HG03558 (cell line): Measurements from ENCODE around the gene DNASE1L3.
"Not testable (repeated sequence)": the region's sequence is repeated elsewhere in the genome, so short reads cannot be mapped to it uniquely, and the experiment has no call there.

Experiments
- ATAC-seq: cut with Tn5 transposase; IDR thresholded peaks from one replicate; pipeline ENCODE4 v1.9.1; 2021; ENCODE audit warnings: moderate number of reproducible peaks; ENCODE audit not compliant: unreplicated experiment; ENCODE audit errors: extremely low read depth

DNASE1L3 gene

DNA sequence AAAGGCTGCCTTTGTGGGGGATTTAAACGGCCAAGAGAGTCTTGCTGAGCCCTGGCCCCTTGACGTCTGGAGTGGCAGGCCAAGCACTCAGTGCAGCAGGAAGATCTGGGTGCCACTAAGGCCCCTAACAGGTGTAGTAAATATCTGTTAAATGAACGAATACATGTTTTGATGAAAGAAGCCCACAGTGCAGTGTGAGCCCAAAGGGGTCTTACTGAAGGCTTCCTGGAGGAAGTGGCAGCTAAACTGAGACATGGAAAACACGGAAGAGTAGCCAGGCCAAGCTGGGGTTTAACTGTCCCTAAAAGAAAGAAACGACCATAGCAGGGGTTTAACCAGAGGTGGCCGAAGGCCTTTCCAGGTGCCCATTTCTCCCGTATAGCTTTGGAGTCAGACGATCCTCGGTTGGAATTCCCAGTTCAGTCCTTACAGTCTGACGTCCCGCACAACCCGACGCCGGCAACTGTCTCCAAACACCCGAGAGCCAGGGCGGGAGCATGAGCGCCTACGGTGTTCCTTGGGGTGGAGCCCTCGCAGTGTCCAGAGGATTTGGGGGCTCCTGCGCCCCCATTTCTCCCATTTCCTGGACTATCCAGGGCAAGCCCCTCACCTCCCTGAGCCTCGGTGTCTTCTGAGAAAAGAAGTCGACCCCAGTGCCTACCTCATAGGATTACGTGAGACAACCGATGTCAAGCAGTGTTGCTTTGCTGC, 25.9 kb upstream of the DNASE1L3 start:
- ATAC-seq, result no peak

DNA sequence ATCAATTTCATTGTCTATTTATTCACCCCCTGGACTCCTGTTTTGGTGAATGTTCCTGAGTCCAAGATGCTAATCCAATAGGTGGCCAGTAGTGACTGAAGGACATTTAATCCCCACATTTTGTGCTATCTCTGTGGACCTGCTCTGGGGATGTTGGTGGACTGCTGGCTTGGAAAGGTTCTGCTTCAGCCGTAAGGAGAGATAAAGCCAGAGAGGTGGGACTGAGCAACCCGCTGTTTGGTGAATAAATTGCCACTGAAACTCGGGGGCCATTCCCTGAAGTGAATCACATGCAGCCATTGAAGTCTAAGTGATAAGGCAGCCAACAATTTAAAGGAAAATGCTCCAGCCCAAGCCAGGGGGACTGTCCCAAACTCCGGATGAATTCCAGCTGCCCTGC, 25.2 kb upstream of the DNASE1L3 start:
- no peak for ATAC-seq

DNA sequence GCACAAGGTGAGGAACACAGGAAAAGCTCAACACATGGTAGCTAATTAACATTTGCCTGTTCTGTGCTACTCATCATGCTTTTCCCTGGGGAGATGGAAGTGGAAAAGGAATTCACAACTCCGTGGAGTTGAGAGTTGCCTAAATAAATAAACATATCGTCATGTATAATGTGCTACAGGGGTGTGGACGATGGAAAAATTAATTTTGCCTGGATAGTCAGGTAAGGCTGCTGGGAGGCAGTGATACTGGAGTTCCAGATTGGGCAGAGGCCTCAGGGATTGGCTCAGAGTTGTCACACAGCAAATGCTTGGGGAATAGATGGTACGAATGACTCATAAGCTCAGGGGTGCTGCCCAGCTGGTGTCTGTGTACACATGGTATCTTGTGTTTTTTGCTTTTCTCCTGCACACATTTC, 23.8 kb upstream of the DNASE1L3 start:
- no peak for ATAC-seq

DNA sequence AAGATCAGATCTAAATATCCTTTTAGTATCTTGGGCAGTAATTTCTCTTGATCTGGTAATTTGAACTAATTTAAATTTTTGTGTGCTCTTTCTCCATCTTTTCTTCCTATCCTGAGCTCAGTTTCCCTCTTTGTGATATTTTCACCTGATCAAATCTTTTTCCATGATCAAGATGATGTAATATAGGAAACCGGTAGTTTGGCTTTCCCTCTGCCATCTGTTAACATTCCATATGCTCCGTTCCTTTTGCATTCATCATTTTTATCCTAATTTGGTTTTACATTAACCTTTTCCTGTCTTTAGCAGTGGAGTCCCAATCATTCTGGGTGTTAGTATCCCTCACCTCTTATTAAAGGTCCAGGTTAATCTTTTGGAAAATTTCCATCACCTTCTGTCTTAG, 20.9 kb upstream of the DNASE1L3 start:
- ATAC-seq, result no peak

DNA sequence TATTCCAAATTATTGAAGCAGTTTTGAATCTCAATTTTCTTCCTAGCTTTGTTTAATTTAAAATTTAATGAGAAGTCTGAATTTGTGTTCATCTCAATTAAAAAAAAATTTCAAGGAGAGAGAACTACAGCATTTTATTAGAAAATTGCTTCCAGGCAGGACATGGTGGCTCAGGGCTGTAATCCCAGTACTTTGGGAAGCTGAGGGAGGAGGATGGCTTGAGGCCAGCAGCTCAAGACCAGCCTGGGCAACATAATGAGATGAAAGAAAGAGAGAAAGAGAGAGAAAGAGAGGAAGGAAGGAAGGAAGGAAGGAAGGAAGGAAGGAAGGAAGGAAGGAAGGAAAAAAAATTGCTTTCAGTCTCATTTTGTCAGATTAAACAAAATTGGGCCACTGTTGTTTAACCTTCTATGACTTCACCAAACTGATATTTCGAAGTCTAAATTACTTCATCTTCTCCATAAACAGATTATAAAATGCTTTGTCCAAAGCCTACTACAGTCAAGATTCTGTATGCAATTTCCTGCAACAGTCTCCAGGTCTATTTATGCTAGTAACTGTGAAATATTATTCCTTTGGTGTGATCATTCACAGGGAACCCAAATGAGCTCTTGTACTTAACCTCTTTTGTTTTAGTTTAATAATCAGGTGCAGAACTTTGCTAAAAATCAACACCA, 20.2 kb upstream of the DNASE1L3 start:
- no peak for ATAC-seq

DNA sequence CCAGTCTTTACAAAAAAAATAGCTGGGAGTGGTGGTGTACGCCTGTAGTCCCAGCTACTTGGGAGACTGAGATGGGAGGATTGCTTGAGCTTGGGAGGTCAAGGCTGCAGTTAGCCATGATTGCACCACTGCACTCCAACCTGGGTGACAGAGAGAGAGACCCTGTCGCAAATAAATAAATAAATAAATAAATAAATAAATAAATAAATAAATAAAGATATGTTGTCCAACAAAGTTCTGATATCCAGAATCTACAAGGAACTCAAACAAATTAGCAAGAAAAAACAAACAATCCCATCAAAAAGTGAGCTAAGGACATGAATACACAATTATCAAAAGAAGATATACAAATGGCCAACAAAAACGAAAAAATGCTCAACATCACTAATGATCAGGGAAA, 17.2 kb upstream of the DNASE1L3 start:
- not testable (repeated sequence) for ATAC-seq

DNA sequence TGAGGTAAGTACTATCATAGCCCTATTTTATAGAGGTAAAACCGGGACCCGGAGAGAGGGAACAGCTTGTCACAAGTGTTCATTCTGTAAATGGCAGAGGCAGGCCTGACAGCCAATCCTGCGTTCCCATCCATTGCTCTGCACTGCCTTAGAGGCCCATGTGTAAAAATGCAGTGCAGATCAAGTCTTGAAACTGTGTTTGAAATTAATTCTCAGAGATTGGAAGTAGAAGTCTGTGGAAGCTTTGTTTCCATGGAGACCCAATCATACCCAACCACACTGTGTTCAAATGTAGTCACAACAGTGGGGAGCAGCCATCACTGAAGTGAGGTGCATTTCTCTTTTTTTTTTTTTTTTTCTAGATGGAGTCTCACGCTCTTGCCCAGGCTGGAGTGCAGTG, 13.1 kb upstream of the DNASE1L3 start:
- ATAC-seq, result no peak

DNA sequence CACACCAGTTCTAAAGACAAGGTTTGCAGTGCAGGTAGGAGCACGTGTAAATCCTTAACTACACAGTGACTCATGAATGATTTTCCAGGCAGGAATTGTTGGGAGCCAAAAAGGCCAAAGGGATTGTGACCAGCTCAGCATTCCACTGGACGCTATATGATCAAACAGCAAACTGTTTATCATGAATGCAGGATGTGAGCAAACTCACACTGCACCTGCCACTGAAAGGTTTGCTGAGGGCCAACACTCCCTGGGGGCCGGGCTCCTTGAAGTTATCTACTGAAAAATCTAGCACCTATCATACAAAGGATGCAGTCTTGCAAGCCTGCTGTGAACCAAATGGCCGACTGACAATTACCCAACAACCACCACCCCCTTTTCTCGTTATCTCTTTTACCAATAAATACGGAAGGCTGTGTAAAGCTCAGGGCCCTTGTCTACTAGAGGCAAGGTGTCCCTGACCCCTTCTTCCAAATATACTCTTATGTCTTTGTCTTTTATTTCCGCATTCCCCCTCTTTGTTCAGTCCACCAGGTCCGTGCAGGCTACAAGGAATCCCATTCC, 11.5 kb upstream of the DNASE1L3 start:
- ATAC-seq, result no peak

DNA sequence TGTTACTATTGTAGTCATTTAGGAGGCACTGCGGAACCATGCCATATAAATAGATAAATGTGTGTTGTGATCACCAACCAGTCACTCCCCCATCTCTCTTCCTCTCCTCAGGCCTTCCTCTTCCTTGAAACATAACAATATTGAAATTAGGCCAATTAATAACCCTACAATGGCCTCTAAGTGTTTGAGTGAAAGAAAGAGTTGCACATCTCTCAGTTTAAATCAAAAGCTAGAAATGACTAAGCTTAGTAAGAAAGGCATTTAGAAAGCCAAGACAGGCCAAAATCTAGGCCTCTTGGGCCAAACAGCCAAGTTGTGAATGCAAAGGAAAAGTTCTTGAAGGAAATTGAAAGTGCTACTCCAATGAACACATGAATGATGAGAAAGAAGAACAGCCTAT, 8.1 kb upstream of the DNASE1L3 start:
- no peak for ATAC-seq

DNA sequence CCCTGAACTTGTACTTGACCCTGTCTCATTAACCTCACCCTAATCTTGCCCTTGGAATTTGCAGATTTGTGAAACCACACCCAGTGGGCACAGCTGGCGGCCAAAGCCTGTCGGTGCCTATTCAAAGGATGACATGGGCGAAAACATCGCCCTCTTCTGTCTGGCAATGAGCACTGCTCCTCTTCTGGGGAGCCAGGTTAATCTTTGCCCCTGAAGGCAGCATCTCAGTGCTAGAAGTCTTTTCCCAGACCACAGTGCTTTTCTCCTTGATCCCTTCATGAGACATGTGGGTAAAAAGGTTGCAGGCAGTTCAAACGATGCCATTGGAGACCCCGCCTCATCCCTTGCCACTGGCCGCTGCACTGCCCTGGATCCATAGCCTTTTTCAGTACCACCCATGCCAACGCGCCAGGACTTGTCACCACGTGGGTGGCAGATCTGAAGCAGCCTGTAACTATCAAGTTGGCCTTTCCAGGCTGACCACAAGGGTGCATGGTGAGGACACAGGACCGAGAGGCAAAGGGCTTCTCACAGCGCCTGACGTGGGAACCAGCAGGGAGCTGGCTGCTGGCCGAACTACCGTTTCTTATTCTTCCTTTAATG, 6.5 kb upstream of the DNASE1L3 start:
- no peak for ATAC-seq

DNA sequence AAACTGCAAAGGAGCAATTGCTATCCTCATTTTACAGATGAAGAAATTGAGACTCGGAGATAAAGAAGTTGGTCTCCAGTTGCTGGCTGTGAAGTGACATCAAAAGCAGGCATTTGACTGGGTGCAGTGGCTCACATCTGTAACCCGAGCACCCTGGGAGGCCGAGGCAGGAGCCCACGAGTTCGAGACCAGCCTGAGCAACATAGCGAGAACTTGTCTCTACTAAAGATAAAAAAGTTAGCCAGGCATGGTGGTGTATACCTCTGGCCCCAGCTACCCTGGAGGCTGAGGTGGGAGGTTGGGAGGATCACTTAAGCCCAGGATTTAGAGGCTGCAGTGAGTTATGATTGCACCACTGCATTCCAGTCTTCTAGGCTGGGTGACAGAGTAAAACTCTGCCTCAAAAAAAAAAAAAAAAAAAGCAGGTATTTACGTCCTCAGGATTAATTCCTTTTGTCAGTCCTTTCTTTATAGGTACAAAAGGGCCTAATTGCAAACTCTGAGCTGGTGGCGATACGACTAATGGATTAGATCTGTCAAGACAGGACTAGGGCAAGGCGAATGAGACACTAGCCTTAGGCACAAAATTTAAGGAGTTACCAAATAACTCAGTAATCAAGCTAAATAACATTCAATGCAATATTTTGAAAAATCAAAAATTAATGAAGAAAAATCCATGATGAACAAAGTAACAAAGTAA, 5.9 kb upstream of the DNASE1L3 start:
- ATAC-seq, result no peak

DNA sequence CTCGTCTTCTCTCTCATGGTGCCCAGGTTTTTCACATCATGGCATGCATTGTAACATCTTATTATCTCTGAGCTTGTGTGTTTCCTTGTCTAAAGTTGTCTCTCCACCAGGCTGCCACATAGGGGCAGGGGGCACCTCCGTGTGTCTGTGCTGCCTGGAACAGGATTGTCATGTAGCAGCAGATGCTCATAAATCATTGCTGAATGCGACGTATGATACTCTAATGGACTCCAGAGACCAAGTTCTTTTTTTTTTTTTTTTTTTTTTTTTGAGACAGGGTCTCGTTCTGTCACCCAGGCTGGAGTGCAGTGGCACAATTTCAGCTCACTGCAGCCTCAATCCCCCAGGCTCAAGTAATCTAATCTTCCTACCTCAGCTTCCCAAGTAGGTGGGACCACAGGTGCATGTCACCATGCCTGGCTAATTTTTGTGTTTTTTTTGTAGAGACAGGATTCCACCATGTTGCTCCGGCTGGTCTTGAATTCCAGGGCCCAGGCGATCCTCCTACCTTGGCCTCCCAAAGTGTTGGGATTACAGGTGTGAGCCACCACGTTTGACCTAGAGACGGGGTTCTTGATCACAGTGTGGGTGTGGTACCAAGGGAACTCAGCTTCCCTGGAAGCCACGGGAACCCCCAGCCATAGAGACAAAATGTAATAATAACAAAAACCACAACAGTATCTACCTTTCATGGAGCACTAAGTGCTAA, 4.7 kb upstream of the DNASE1L3 start:
- no peak for ATAC-seq

DNA sequence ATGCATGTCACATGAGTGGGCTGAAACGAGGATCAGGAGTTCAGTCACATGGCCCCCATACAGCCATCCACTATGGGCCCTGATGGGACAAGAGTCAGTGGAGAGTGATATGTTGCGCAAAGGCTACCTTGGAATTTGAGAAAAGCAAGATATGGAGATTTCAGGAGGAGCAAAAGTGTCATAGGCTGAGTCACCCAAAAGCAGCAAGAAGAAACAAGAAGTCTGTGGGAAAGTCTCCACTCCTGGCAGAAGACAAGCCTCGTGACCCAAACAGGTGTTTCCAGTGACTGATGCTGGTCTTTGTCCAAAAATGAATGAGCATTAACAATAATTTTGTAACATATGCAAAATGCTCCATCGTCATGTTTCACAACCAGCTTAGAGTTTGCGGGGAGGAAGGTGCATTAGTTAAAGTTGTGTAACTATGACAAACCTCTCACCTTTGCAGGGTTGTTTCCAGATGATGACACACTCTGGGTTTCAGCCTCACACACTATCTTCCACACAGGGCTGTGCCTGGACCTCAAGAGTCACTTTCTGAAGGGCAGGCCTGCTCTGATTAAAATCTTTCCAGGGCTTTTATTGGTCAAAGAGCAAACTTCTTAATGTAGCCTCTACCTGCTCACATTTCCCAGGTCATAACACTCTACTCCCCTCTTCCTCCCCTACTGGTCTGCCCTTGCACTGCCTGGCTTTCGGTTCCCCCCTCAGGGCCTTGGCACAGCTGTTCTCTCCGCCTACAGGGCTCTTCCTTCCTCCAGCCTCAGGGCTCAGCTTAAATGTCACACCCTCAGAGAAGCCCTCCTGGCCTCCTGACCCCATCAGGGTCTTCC, 3.9 kb upstream of the DNASE1L3 start:
- peak; percentile 56 for ATAC-seq

DNA sequence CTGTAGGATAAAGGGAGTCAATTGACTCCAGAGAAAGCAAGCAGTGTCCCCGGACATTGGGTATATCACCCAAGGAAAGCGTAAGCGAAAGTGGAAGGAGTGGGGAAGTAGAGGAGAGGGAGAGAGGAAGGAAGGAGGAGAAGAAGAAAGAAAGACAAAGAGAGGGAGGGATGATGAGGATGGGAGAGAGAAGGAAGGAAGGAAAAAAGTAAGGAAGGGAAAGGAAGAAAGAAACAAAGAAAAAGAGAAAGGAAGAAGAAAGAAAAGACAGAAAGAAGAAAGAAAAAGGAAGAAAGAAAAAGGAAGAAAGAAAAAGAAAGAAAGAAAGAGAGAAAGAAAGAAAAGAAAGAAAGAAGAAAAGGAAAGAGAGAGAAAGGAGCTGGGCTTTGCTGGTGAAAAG, 839 bp downstream of the DNASE1L3 start:
- ATAC-seq, result no peak

DNA sequence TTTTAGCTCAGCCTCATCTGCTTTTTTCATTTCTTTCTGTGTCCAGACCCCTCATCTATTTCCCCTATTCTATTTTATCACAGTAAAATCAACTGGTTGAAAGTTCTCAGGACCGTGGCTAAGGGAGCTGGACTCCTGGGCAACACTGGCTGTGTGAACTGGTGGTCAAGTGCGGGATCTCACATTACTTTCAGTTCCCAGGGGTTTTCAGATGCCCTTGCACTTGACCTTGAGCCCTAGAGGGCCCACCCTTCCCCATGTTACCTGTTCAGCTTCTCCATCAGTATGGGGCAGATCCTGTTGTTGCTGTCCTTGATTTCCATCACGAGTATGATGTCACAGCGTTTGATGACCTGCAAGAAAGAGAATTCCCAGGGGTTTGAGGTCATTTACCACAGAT, 2.8 kb downstream of the DNASE1L3 start:
- no peak for ATAC-seq

DNA sequence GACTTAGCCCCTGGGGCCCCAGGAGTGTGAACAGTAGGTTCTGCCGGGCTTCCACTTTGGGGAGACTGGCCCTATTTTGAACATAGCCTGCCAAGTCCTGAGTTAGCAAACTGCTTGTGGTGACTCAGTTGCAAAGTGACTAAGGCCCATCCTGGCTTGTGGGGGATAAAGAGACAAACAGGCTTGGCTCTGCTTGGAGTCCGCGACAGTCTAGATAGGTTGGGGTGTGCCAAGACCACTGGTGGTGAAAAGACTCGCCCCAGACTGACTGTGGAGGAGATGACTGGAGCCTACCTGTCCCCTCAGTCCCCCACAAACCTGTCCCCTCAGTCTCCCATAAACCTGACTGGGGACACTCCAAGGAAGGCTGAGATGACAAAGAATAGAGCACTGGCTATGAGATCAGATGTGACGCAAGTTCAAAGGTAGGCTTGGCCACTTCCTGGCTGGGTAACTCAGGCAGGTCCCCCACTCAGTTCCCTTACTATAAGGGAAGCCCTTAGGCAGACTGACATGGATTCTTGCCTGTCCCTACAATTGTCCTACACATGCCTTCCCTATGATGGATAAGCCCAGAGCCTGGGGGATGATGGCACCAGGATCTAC, 4.3 kb downstream of the DNASE1L3 start:
- ATAC-seq, result no peak

DNA sequence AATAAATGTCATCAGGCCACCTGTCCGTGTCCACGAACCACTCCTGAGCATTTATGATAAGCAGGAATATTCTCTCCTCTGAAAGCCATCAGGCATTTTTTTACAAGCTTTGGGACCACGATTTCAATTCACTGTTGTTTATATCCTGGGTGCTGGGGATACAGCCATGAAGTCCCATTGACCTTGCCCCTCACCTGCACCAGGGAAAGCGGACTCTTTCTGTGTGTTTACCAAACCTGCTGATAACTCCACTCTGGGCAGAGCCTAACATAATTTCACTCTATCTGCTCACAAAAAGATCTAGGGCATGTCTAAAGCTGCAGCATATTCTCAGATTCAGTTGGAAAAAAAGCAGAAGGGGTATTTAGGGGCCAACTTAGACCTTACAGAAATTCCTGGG, 4.8 kb downstream of the DNASE1L3 start:
- no peak for ATAC-seq

DNA sequence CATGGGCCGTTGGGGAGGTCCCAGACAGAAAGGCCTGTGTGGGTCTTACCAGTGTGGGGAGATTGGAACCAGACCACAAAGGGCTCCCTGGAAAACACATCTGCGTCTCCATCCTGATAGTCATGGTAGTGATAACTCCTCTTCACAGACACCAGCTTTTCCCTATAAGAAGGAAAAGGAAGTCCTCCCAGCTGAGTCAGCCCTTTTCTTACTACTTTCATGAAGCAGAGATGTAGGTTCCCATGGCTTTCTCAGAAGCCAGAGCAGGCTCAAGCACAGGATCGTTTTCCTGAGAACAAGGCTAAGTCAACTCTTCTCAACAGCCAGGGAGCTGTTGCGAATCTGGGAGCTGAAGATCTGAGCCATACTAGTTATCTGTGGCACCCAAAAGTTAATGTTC, 6.1 kb downstream of the DNASE1L3 start:
- ATAC-seq, result no peak

DNA sequence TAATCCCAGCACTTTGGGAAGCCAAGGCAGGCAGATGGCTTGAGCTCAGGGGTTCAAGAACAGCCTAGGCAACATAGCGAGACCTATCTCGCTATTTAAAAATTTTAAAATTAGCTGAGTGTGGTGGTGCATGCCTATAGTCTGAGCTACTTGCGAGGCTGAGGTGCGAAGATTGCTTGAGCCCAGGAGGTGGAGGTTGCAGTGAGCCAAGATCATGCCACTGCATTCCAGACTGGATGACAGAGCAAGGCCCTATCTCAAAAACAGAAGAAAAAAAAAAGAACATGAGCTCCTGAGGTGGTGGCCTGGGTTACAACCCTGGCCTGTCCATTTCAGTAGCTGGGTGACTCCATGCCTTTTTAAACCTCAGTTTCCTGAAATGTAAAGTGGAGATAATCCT, 7.2 kb downstream of the DNASE1L3 start:
- no peak for ATAC-seq
